GM18870 (cell line): ENCODE measurements around the gene ITGA11.

ENCODE experiments used
- ATAC-seq: cut with Tn5 transposase; IDR thresholded peaks from one replicate; pipeline ENCODE4 v1.9.1; 2021; ENCODE audit warnings: moderate library complexity; ENCODE audit not compliant: unreplicated experiment

Gene ITGA11

DNA sequence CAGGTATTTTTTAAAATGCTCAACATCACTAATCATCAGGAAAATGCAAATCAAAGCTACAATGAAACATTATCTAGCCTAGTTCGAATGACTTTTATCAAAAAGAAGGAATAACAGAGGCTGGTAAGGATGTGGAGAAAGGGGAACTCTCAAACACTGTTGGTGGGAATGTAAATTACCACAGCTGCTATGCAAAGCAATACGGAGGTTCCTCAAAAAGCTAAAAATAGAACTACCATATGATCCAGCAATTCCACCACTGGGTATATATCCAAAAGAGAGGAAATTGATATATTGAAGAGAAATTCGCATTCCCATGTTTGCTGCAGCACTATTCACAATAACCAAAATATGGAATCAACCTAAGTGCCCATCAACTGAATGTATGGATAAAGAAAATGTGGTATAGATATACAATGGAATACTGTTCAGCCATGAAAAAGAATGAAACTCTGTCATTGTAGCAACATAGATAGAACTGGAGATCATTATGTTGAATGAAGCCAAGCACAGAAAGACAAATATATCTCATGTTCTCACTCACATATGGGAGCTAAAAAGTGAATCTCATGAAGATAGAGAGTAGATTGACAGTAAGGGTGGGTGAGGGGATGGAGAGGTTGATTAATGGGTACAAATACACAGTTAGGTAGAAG lies 182.8 kb downstream of the ITGA11 start:
- no peak for ATAC-seq
